NCI-H187 treated with DMSO at 0.1 percent for 48 hours (cell line): ENCODE results near the gene YPEL3.
"Not testable (repeated sequence)": the region's sequence is repeated elsewhere in the genome, so short reads cannot be mapped to it uniquely, and the experiment has no call there.

Experiments
- DNase-seq: peaks from one replicate; lab custom pipeline; 2025; lab: John Stamatoyannopoulos, UW

Gene YPEL3

DNA sequence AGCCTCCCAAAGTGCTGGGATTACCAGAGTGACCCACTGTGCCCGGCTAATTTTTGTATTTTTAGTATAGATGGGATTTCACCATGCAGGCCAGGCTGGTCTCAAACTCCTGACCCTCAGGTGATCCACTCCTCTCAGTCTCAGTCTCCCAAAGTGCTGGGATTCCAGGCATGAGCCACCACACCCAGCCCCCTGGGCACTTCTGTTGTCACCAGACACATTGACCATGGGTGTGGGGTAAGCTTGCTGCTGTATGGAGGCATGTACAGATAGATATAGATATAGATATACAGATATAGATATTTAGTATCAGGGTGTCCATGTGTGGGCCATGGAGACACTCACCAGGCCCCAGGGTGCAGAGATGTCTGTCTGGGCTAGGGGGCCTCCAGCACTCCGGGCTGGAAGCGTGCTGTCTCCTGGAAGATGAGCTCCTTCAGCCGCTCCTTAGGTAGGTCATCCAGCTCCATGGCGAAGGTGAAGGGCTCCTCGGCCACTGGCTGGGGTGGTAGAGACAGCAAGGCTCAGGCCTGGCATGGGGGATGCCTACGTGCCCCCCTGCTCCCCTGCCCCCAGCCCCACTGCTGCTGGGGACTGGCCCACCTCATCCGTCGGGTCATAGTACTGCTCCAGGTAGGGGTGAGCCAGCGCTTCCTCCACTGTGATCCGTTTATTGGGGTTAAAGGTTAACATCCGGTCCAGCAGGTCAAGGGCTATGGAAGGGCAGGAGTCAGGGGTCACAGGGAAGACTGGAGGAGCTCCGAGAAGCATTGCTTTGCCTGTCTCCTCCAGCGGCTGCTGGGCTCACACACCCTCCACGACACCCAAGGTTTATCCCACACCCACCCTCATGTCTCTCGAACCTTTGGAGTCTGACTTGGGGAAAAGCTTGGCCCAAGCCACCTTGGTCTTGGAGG, 20.5 kb upstream of the YPEL3 start:
- no peak for DNase-seq

DNA sequence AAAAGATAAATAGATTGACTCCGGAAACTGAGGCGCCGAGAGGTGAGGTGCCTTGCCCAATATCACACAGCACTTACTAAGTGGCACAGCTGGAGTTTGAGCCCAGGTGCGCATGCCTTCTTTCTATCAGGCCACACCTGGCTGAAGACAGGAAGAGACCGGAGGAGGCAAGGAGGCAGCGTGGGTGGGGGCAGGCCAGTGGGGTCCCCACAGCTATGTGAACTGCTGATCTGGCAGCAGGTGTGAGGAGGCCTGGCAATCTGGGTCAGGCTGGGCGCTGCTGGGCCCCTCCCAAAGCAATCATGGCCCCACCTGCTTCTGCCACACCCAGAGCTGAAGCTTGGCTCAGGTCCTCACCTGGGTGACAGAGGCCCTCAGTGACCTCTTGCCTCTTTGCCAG, 19.2 kb upstream of the YPEL3 start:
- no peak for DNase-seq

DNA sequence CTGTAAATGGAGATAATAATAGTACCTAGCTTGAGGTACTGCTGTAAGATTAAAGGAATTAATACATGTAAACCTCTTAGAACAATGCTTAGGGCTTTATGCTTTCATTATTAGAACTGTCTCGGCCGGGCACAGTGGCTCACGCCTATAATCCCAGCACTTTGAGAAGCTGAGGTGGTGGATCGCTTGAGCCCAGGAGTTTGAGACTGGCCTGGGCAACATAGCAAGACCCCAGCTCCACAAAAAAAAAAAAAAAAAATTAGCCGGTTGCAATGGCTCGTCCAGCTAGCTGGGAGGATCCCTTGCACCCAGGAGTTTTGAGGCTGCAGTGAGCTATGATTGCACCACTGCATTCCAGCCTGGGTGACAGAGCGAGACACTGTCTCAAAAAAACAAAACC, 18.8 kb upstream of the YPEL3 start:
- not testable (repeated sequence) for DNase-seq

DNA sequence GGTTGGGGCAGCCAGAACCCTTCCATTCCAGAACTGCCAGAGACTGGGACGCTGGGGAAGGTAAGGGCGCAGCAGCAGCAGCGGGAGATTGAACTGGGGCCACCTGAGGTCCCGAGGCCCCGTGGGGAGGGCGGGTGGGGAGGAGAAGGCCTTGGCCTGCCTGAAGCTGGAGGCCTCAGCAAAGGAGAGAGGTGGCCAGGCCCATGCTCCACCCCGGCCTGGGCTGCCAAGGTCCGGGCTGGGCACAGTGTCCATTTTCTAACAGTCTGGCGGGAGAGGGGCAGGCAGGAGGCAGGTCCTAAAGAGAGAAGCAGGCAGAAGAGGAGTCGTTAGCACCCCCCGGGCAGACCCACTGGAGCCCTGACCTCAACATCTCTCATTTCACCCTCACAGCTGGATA, 18.4 kb upstream of the YPEL3 start:
- no peak for DNase-seq

DNA sequence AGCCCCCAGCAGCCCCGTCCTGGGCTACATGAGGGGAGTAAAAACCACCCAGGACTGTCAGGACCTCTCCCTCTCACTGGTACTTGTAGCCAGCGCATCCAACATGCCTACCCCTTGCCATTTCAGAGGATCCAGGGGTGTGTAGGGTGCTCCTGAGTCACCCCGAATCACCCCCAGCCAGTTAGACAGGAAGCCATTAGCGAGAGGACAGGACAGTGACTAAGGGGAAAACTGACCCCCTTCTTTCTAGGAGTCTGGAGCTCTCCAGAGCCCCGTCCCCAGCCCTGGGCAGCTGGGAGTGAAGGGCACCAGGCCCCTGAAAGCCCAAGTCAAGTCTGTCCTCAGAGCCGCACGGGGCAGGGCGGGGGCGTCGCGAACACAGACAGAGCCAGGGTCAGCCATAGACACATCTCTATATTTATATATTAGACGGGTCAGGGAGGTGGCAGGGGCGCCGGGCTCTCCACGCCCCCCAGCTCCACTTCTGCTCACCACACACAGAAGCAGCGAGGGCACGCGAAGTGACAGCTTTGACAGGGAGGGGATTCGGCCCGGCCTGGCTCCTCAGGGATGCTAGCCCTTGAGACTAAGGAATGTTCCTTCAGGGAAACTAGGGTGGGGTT, 17.8 kb upstream of the YPEL3 start:
- no peak for DNase-seq

DNA sequence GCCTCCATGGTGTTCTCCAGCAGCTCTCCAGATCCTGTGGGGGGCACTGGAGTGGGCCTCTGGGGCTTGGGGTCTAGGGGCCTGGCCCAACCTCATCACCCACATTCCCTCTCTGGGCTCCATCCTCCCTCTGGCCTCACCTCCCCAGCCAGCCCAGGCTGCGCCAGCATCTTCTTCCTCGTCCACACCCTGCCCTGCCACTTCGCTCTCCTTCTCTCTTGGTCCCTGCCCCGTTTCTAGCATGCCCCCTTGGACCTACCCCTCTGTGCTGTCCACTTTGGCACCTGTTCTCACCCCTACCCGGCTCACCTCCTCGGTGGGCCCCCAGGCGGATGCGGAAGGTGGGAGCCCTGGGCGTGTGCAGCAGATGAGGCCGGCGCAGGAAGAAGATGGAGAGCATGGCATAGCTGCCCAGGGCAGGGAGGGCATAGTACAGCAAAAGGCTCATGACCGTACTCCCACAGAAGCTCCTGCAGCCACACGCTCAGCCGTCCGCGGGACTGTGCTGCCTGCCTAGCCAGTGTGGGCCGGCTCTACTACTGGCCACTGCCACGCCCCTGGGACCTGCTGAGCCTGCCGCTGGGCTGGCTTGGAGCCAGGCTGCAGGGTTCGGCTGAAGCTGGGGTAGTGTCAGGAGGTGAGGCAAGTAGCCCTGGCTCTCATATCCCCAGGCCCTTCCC, 17.2 kb upstream of the YPEL3 start, which contains the start of gene GDPD3:
Gene GDPD3, minus strand, starts transcription at position 507 of the 680 bp plus-strand sequence. Its CDS starts 59 bp downstream, at position 448.
- no peak for DNase-seq

DNA sequence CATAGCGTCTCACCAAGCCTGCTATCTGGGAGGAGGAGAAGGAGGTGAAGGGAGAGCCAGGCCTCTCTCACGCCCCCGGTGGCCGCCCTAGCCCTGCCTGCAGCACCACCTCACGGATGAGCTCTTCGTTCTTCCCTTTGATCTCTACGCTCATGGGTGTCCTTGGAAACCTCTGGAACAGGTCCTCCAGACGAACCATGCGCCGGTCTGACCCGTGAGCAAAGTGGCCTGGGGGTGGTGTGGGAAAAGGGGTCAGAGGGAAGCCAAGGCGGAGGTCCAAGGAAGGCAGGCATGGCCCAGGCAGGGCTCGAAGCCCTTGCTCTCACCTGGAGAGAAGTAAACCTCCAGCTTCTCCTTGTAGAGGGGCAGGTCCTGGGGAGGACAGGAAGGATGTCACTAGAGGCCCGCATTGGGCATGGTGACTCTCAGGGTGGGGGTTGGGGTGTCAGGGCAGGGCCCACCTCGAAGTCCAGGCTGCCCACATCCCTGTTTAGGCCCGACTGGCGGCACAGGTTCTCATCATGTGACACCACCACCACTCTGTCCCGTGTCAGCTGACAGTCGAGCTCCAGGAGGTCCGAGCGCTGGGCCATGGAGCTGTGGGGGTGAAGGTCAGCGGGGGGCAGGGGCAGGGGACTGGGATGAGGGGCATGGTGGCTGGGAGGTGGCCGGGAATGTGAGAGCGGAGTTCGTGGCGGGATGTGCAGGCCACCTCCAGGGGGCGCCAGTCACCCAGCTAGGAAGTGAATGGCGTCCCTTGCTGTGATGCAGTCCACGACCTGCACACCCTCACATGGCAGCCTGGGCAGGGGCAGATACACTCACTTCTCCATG, 16.4 kb upstream of the YPEL3 start:
- no peak for DNase-seq

DNA sequence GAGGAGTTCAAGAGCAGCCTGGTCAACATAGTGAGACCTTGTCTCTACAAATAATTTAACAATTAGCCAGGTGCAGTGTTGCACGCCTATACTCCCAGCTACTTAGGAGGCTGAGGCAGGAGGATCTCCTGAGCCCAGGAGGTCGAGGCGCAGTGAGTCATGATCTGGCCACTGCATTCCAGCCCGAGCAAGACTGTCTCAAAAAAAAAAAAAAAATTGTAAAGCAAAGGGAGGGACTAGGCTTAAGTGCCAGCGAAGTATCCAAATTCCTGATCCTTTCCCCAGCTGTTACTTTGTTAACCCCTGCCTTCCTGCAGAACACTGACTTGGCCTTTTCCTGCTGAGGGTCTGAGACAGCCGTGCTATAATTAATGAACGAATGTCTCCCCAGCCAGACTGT, 14.6 kb upstream of the YPEL3 start:
- DNase-seq: no peak

DNA sequence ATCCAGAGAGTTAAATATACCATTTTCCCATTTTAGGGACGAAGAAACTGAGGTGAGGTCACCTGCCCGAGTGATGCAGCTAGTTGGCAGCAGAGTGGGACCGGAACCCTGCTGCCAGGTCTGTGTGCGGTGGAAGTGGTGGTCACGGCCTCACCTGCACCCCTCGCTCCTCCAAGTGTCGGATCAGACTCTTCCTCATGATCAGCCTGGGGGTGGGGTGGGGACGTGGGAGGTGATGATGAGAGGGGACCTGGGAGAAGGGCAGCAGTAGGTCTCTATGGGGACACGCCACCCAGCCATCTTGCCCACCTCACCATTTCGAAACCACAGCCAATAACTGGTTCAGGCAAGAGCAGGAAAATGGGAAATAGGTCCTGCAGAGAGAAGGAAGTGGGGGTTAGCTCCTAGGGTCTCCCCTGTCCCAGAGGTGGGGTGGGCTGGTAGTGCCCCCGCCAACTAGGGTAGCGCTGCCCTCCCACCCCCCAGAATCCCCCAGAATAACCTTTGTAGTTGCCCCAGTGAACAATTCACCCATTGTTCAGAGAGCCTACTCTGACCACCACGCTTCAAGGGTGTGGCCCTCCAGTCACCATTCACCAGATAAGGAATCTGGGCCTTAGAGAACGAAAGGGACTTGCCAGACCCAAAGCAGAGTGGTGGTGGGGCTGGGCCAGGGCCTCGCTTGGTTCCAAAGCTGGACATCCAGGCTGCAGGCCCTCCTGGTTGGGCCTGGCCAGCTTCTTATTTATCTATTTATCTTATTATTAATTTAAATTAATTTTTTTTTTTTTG, 12.2 kb upstream of the YPEL3 start:
- no peak for DNase-seq

DNA sequence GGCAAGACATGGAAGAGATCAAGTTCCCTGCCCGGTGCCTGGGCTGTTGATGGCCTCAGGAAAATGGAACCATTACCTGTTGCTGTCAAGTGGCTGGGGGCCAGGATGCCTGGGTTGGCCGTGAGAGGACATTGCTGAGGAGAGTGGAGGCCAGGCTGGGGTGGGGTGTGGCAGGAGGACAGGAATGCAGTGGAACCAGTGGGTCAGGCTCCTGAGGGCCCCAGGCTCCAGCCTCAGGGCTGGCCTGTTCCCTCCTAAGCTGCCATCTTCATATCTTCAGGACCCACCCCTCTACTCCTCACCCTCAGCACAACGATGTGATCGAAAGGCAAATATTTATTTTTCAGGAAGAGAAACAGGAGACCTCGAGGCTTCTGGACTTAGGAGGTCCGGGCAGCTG, 8.5 kb upstream of the YPEL3 start:
- DNase-seq: no peak

DNA sequence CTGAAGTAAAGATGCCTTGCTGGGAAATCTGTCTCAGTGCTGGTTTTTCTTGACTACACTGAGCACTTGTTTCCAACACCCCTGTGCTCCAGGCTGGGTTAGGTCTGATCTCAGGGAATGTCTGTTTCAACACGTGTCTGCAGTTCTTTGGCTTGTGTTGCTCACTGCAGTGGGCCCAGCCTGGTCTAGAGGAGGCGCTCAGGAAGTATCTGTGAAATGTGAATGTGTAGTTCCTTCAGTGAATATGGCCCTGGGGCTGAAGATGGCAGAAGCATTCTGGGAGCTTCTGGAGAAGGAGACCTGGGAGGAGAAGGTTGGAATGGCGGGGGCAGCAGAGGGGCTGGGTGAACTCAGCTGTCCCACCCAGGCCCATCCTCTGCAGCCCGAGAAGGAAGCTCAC, 8.1 kb upstream of the YPEL3 start:
- no peak for DNase-seq

DNA sequence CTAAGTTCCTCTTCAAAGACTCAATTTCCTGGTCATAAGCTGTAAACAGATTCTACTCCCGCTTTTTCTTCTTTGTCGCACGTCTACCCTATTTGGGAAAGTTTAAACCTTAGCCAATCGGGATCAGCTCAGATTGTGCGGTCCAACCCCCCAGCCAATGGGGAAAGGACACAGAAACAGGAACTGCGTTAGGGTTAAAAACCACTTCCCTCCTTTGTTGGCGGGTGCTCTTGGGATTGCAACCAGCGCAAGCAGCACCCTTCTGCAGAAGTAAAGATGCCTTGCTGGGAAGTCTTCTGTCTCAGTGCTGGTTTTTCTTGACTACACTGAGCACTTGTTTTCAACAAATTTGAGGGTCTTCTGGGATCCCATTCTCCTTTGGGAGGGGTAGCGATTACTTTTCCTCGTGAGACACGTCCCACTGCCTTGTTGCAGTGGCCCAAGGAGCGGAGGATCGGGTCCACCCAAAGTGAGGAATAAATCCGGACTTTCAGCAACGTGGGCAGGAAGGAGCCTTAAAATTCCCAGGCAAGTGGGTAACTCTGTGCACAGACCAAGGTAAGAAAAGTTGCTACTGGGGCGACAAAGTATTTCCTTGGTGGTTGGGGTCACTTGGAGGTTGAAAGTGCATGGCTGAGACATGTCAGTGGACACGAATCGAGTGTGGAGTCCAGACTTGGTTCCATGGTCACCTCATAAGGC, 1.0 kb upstream of the YPEL3 start:
- DNase-seq: no peak

DNA sequence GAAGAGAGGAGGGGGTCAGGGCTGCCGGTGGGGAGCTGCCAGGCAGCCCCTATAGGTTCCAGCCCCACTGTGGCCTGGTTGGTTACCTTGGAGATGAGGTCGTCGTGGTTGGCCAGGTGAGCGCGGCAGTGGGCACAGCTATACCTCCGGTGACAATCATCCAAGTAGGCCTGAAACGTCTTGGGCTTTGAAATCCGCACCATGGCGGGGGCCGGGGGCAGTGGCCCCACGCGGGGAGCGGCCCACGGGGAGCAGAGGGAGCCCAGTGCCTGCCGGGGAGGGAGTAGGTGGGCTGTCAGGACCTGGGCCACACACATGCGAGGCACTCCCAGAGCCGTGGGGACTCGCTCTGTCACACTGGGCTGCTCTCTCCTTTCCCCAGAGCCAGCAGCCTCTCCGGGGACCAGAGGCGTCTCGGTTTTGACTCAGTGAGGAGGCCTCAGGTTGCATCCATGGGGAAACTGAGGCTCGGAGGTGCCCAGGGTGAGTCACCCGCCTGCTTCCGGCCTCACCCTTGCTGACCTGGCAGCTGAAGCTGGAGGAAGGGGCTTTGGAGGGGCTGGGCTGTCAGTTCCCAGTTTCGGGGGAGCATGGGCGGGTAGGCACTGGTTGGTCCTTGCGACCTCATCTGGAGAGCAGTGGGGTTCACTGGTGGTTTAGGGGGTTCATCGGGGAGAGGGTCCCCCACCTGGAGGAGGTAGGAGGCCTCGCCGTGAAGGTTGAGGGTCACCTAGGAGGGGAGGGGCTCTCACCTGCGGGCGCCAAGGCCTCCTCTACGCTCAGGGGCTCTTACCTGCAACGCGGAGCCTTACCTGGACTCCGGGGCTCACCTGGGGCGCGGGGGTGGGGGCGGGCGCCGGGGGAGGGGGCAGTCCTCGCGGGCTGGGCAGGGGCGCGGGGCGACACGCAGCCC, 591 bp downstream of the YPEL3 start:
- no peak for DNase-seq

DNA sequence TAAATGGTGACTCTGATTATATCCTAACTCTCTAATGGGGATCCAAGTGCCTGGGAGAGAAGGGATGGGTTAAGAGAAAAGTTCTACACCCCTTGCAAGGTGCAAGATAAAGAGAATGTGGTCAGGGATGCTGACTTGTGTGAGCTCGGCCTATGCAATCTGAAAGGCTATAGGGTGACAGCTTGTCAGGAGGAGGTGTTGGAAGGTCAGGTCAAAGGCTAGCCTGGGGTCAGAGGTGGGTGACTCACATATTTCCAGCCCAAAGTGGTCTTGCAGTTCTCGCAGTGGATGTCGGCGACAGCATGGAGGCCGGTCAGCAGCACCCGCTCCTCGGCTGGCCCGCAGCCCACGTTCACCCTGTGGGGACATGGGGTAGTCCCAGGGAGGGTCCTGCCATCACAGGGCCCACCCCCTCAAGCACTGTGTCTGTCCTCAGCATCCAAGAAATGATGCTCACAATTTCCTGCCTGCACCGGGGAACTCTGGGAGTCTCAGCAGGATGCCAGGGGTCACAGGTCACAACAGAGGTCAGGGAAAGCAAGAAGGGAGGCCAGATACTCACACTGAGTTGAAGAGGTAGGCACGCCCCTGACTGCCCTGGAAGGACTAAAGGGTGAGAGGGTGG, 1.4 kb downstream of the YPEL3 start:
- no peak for DNase-seq

DNA sequence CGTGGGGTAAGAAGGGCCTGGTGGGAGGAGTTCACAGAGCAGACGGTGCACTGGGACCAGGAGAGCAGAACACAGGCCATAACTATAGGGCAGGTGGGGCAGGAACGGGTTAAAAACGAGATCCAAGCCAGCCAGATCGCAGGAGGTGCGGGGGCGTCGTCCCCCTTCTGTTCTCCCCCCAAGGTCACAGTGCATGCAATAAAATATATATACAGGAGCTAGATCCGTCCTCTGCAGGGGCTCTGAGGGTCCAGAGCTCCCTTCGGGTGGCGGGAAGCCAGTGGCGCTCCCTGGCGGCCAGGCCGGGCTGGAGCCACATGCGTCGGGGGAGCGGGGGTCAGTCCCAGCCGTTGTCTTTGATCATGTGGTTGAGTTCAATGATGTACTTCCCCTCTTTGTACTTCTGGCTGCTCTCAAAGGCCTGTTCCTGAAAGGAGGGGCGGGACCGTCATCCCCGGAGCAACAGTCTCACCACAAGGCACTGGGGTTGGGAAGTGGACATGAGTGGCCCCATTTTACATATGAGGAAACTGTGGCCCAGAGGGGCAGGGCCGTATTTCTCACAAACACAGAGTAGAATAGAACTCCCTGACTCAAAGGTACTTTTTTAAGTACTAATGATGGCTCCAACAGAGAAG, 3.5 kb downstream of the YPEL3 start:
- DNase-seq: peak; percentile 2

DNA sequence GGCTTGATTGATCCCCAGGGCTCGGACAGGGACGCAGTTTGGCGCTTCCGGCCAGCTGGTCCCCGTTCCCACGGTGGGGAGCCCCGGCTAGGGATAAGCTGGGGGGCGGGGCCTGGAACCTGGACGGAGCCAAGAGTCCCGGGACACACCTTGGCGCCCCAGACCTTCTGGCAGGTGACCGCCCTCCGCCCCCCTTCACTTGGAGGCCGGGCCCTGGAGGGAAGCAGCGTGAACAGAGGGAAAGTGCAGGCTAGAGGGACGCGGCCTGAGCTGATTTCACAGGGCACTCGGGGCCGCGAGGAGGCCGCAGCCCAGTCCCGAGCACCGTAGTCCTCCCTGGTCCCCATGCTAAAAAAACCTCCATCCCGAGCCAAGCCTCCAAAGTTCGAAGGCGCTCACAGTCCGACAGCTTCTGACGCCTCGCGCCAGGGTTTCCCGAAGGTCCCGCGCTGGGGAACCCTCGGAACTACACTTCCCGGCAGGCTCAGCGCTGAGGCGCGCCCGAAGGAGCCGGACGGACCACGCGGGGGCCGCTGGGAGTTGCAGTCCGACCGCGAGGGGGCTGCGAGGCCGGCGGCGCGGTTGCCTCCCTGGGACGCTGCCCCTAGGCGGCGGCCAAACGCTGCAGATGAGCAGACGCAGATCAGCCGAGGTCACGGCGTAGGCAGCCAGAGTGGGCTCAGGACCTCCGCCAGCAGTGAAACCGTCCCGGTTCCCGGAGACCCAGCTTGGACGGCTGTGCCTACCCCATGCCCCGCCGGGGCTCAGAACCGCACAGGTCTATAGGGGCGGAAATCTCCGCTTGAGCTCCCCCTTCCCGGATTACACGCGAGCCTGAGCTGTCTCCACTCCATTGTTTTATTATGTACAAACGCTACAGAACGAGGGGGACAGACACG, 4.3 kb downstream of the YPEL3 start, which contains the start of gene TBX6:
Gene TBX6, minus strand, starts transcription at position 451 of the 899 bp plus-strand sequence. CDS start 731 bp downstream, outside the sequence.
- peak; percentile 21 for DNase-seq
